GM23338 (cell line): Measurements from ENCODE around the gene SYT2.
"Not testable (repeated sequence)": the region's sequence is repeated elsewhere in the genome, so short reads cannot be mapped to it uniquely, and the experiment has no call there.

Experiments
- CTCF ChIP-seq, 2 experiments: fragments of 200-600 bp in 1 of 2; sonication (generic) in 1 of 2; conservative IDR thresholded peaks; 2 replicates each; pipeline versions ENCODE4 v1.5.1 to v1.6.1; 2016 to 2017; ENCODE audit warnings: antibody characterized with exemption in 2 of 2, low read depth in 2 of 2, mild to moderate bottlenecking in 2 of 2, moderate library complexity in 1 of 2
- EZH2 ChIP-seq: fragments of 200-600 bp; sonication (generic); IDR thresholded peaks from one replicate; pipeline ENCODE4 v1.8.0; 2017; ENCODE audit warnings: antibody characterized with exemption, mild to moderate bottlenecking, low read depth; ENCODE audit not compliant: unreplicated experiment
- POLR2AphosphoS5 ChIP-seq: IDR thresholded peaks from 2 replicates; pipeline ENCODE4 v1.6.1; 2016; ENCODE audit warnings: antibody characterized with exemption, low read depth
- STAT1 ChIP-seq: IDR thresholded peaks from one replicate; pipeline ENCODE4 v1.6.1; 2016; ENCODE audit warnings: antibody characterized with exemption; ENCODE audit not compliant: unreplicated experiment
- ZNF114 ChIP-seq: fragments of 250-450 bp; sonication (Bioruptor Pico); IDR thresholded peaks from 2 replicates; pipeline ENCODE4 v1.5.0; 2020; ENCODE audit warnings: mild to moderate bottlenecking, moderate library complexity
- TF ChIP-seq, protein P1 (sequence below): IDR thresholded peaks from one replicate; pipeline ENCODE4 v1.6.1; 2018; ENCODE audit warnings: antibody characterized with exemption; ENCODE audit not compliant: unreplicated experiment

DNA sequence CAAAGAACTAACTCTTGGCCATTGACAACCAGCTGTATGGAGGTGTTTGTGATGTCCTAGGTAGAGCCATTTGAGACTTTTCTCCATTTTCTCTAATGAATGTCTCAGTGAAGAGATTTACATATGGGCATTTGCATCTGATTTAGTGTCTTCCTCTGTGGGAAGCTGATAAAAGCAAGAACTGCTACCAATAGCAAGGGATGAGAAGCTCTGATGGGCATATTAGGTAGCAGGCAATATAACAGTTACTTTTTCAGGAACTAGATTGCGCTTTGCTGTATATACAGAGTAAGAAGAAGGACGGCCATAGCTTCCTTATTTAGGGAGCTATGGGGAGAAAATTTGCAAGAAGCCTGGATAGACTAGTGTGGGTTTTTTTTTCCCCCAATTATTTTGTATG, 169.4 kb downstream of the SYT2 start:
- not testable (repeated sequence) for TF ChIP-seq CTCF (conservative IDR thresholded peaks at IDR 0.05; ENCODE audit: low read depth in 2 of 2); EZH2; POLR2AphosphoS5; STAT1; ZNF114 (CRISPR knock-in tag)
- TF ChIP-seq, protein P1, sequence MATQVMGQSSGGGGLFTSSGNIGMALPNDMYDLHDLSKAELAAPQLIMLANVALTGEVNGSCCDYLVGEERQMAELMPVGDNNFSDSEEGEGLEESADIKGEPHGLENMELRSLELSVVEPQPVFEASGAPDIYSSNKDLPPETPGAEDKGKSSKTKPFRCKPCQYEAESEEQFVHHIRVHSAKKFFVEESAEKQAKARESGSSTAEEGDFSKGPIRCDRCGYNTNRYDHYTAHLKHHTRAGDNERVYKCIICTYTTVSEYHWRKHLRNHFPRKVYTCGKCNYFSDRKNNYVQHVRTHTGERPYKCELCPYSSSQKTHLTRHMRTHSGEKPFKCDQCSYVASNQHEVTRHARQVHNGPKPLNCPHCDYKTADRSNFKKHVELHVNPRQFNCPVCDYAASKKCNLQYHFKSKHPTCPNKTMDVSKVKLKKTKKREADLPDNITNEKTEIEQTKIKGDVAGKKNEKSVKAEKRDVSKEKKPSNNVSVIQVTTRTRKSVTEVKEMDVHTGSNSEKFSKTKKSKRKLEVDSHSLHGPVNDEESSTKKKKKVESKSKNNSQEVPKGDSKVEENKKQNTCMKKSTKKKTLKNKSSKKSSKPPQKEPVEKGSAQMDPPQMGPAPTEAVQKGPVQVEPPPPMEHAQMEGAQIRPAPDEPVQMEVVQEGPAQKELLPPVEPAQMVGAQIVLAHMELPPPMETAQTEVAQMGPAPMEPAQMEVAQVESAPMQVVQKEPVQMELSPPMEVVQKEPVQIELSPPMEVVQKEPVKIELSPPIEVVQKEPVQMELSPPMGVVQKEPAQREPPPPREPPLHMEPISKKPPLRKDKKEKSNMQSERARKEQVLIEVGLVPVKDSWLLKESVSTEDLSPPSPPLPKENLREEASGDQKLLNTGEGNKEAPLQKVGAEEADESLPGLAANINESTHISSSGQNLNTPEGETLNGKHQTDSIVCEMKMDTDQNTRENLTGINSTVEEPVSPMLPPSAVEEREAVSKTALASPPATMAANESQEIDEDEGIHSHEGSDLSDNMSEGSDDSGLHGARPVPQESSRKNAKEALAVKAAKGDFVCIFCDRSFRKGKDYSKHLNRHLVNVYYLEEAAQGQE, result not testable (repeated sequence)
